ENCODE measurements around the gene POC1A. TPM values are rescaled to one million over a fixed set of nuclear protein-coding genes. Genes with fewer than 3 reads are reported as not detected.

Gene POC1A
- total RNA-seq, 1 donor from 2014 or later, result 30.1 TPM

- DNase-seq (ENCODE audit: low read depth, low spot score), result peak; percentile 36
- TF ChIP-seq CTCF (conservative IDR thresholded peaks at IDR 0.05), result peak; percentile 53
- Mint-ChIP-seq H3K27me3 (ENCODE audit: low read depth) (no peaks in the 10 kb centered on the region), H3K4me3 (peak overlapping the region; percentile 93), H3K36me3 (ENCODE audit: low read depth) (no peaks in the 10 kb centered on the region), H3K27ac (ENCODE audit: unreplicated experiment) (no peak overlapping the region), H3K4me1 (peaks cover 27% of the 10 kb centered on the region), H3K9me3 (no peaks in the 10 kb centered on the region)
Measured at GRCh38 chr3:52054661-52055511, 99.3 kb downstream of the POC1A start.

GRCh38 chr3:52053307-52054304, 100.6 kb downstream of the POC1A start:
- Mint-ChIP-seq H3K27me3 (ENCODE audit: low read depth) (no peaks in the 10 kb centered on the region), H3K4me3 (peak overlapping the region; percentile 85), H3K36me3 (ENCODE audit: low read depth) (no peaks in the 10 kb centered on the region), H3K4me1 (peaks cover 27% of the 10 kb centered on the region), H3K9me3 (no peaks in the 10 kb centered on the region), H3K27ac (ENCODE audit: unreplicated experiment) (peak overlapping the region; percentile 62)
- TF ChIP-seq CTCF (conservative IDR thresholded peaks at IDR 0.05), result no peak
- no peak for DNase-seq (ENCODE audit: low read depth, low spot score)

GRCh38 chr3:52052831-52053306, 101.4 kb downstream of the POC1A start:
- peak; percentile 36 for DNase-seq (ENCODE audit: low read depth, low spot score)
- no peak for TF ChIP-seq CTCF (conservative IDR thresholded peaks at IDR 0.05)
- H3K9me3 Mint-ChIP-seq, result no peaks in the 10 kb centered on the region
- peak overlapping the region; percentile 85 for H3K4me3 Mint-ChIP-seq
- H3K27me3 Mint-ChIP-seq (ENCODE audit: low read depth), result no peaks in the 10 kb centered on the region
- H3K4me1 Mint-ChIP-seq, result peaks cover 27% of the 10 kb centered on the region
- H3K27ac Mint-ChIP-seq (ENCODE audit: unreplicated experiment), result peak overlapping the region; percentile 12
- no peaks in the 10 kb centered on the region for H3K36me3 Mint-ChIP-seq (ENCODE audit: low read depth)

GRCh38 chr3:52051444-52051843, 102.8 kb downstream of the POC1A start:
- no peak for TF ChIP-seq CTCF (conservative IDR thresholded peaks at IDR 0.05)
- DNase-seq (ENCODE audit: low read depth, low spot score), result no peak

GRCh38 chr3:52050571-52050970, 103.7 kb downstream of the POC1A start:
- no peaks in the 10 kb centered on the region for H3K27me3 Mint-ChIP-seq (ENCODE audit: low read depth)
- H3K4me1 Mint-ChIP-seq, result peaks cover 32% of the 10 kb centered on the region
- DNase-seq (ENCODE audit: low read depth, low spot score), result no peak
- no peak for TF ChIP-seq CTCF (conservative IDR thresholded peaks at IDR 0.05)
- no peaks in the 10 kb centered on the region for H3K36me3 Mint-ChIP-seq (ENCODE audit: low read depth)
- no peaks in the 10 kb centered on the region for H3K9me3 Mint-ChIP-seq
- H3K4me3 Mint-ChIP-seq, result no peak overlapping the region
- H3K27ac Mint-ChIP-seq (ENCODE audit: unreplicated experiment), result no peak overlapping the region

More at GRCh38 chr3:52051444-52051843, 102.8 kb downstream of the POC1A start:
- Mint-ChIP-seq H3K27me3 (ENCODE audit: low read depth) (no peaks in the 10 kb centered on the region), H3K27ac (ENCODE audit: unreplicated experiment) (no peak overlapping the region), H3K36me3 (ENCODE audit: low read depth) (no peaks in the 10 kb centered on the region), H3K9me3 (no peaks in the 10 kb centered on the region), H3K4me1 (peaks cover 26% of the 10 kb centered on the region), H3K4me3 (no peak overlapping the region)
